K562 (cell line): Measurements from ENCODE around the gene PIH1D1. TPM values are rescaled to one million over a fixed set of nuclear protein-coding genes. Genes with fewer than 3 reads are reported as not detected.
"Not testable (repeated sequence)": the region's sequence is repeated elsewhere in the genome, so short reads cannot be mapped to it uniquely, and the experiment has no call there.

Experiments used
- ATAC-seq: fragments of 200-7000 bp; cut with Tn5 transposase; 3 replicates; pipeline ENCODE4 v1.9.1; 2020; ENCODE audit warnings: moderate library complexity
- BruUV-seq: library from RNA; stranded (reverse); fragments of 400-500 nt; replicated peaks from 2 replicates; lab custom pipeline; 2021; lab: Mats Ljungman, UMichigan
- CTCF ChIA-PET: fragments of 300-600 bp; formaldehyde crosslinking; extraction: SDS; loops from one replicate; lab custom pipeline; 2021; ENCODE audit warnings: low intra/inter-chr PET ratio; lab: Yijun Ruan, JAX
- POLR2A ChIA-PET: fragments of 300-600, 350-650 bp; sonication (Branson Sonifier 250); formaldehyde crosslinking; extraction: SDS; loops from one replicate; lab custom pipeline; 2021; ENCODE audit warnings: antibody characterized with exemption, inconsistent platforms; lab: Yijun Ruan, JAX
- DNase-seq, 4 experiments: peaks; one replicate each; pipeline versions ENCODE4 v3.0.0 to v3.0.0-alpha.2; 2011 to 2018; ENCODE audit warnings: low spot score in 3 of 4, mixed read lengths in 3 of 4; ENCODE audit errors: extremely low read depth in 1 of 4
- FAIRE-seq: peaks from 2 replicates; lab custom pipeline; 2011; peaks lifted over from hg19 to GRCh38; lab: Jason Lieb, UNC
- H2AFZ ChIP-seq: 2 replicates; pipeline ENCODE4 v1.6.0; 2011; ENCODE audit warnings: low read depth, low read length, control low read depth, inconsistent platforms
- H3K27ac ChIP-seq: fragments of 200-600 bp; 3 replicates; pipeline ENCODE4 v1.8.0; 2011; ENCODE audit warnings: low read depth, mild to moderate bottlenecking, control low read depth, inconsistent platforms, low read length, moderate library complexity, mixed read lengths; ENCODE audit errors: extremely low read depth
- H3K27me3 ChIP-seq, 2 experiments: fragments of 300-600 bp in 1 of 2; 2 replicates in 1 of 2; 3 replicates in 1 of 2; pipeline versions ENCODE4 v1.6.0 to v1.8.0; 2011; ENCODE audit warnings: inconsistent platforms in 2 of 2, low read length in 2 of 2, mild to moderate bottlenecking in 1 of 2, mixed read lengths in 1 of 2, moderate library complexity in 1 of 2; ENCODE audit not compliant: control insufficient read depth in 2 of 2, insufficient read depth in 2 of 2
- H3K36me3 ChIP-seq: fragments of 300-600 bp; 3 replicates; pipeline ENCODE4 v1.8.0; 2011; ENCODE audit warnings: mild to moderate bottlenecking, low read length, inconsistent platforms; ENCODE audit not compliant: control insufficient read depth, insufficient read depth
- H3K4me1 ChIP-seq, 2 experiments: fragments of 200-600 bp in 1 of 2; replicated peaks in 1 of 2; 2 replicates in 1 of 2; 3 replicates in 1 of 2; pipeline versions ENCODE4 v1.5.1 to v1.8.0; 2011; ENCODE audit warnings: inconsistent platforms in 2 of 2, low read length in 2 of 2, mild to moderate bottlenecking in 1 of 2, mixed read lengths in 1 of 2, moderate library complexity in 1 of 2; ENCODE audit not compliant: control insufficient read depth in 2 of 2, insufficient read depth in 2 of 2
- H3K4me2 ChIP-seq: 2 replicates; pipeline ENCODE4 v1.6.1; 2011; ENCODE audit warnings: low read length, control low read depth, inconsistent platforms, mixed read lengths; ENCODE audit not compliant: insufficient read depth
- H3K4me3 ChIP-seq: fragments of 200-600 bp; sonication (generic), shearing (Covaris generic); 2 replicates; pipeline ENCODE4 v1.5.1; 2016; ENCODE audit warnings: control low read depth, inconsistent platforms
- H3K79me2 ChIP-seq: fragments of 200-600 bp; 3 replicates; pipeline ENCODE4 v1.8.0; 2011; ENCODE audit warnings: low read length, inconsistent platforms; ENCODE audit not compliant: control insufficient read depth, insufficient read depth
- H3K9ac ChIP-seq, 2 experiments: 2 replicates each; pipeline versions ENCODE4 v1.6.0 to v1.6.1; 2011; ENCODE audit warnings: low read depth in 2 of 2, low read length in 2 of 2, control low read depth in 1 of 2, inconsistent platforms in 1 of 2, mild to moderate bottlenecking in 1 of 2, mixed read lengths in 1 of 2; ENCODE audit not compliant: insufficient read depth in 1 of 2
- H3K9me1 ChIP-seq: one replicate; pipeline ENCODE4 v1.6.0; 2011; ENCODE audit warnings: inconsistent platforms, mild to moderate bottlenecking, low read length, moderate library complexity; ENCODE audit not compliant: control insufficient read depth, insufficient read depth
- H3K9me3 ChIP-seq: replicated peaks from 2 replicates; pipeline ENCODE4 v1.5.1; 2011; ENCODE audit warnings: low read depth, low read length, inconsistent platforms; ENCODE audit not compliant: control insufficient read depth, insufficient read depth
- H4K20me1 ChIP-seq: replicated peaks from 2 replicates; pipeline ENCODE4 v1.6.1; 2011; ENCODE audit warnings: low read length, inconsistent platforms, mixed read lengths; ENCODE audit not compliant: control insufficient read depth, insufficient read depth
- ZNF512 ChIP-seq: IDR thresholded peaks from 2 replicates; pipeline ENCODE4 v1.6.1; 2016; ENCODE audit warnings: missing genetic modification characterization, missing compliant biosample characterization
- WGBS: fragments of 100-300 bp; shearing (Covaris generic); methylation state at CpG from one replicate; pipeline ENCODE4 v1.1.6; 2016; ENCODE audit warnings: low coverage, mixed read lengths; ENCODE audit not compliant: insufficient coverage; ENCODE audit errors: missing lambda C conversion rate; 5-methylcytosine and 5-hydroxymethylcytosine counted together
- in situ Hi-C: fragments of 300-500 bp; cut with MboI; formaldehyde crosslinking; loops from 4 replicates; pipeline ENCODE4 v1.15.0; 2018; ENCODE audit warnings: inconsistent platforms, mixed read lengths
- intact Hi-C: fragments of 100-400 bp; cut with micrococcal nuclease; formaldehyde crosslinking; loops from 2 replicates; pipeline ENCODE4 v1.14.2; 2022
- polyA plus RNA-seq, 8 experiments: library from polyadenylated mRNA; depleted of rRNA in 4 of 8; stranded (reverse) in 5 of 8; unstranded in 3 of 8; fragments of >200 nt; fragmentation: Nextera tagmentation in 2 of 8; fragmentation: Illumina TruSeq in 1 of 8; extraction: Ambion mirVana in 2 of 8; extraction: Trizol in 1 of 8; gene quantifications; 2 replicates each; pipeline versions ENCODE4 v1.2.1 to v1.2.3, GENCODE V29; 2011 to 2014; ENCODE audit warnings: inconsistent platforms in 1 of 8, missing spikeins in 1 of 8
- total RNA-seq, 7 experiments: library from RNA; depleted of rRNA in 6 of 7; stranded (reverse); fragments of >200 nt in 6 of 7; fragmentation: Illumina TruSeq in 2 of 7; extraction: Trizol in 2 of 7; gene quantifications; 2 replicates each; pipeline versions ENCODE4 v1.2.1 to v1.2.3, GENCODE V29; 2011 to 2021; ENCODE audit warnings: low replicate concordance in 1 of 7

Gene PIH1D1
- total and polyA plus RNA-seq, 9 of the 15 experiments (the other 6 are each of a cell fraction or from before 2014, with no cell fraction given) = 26.5 to 224 (median 137) TPM

- H3K27ac ChIP-seq, in situ Hi-C loops, DNase-seq, H3K9me3 ChIP-seq, H3K9ac ChIP-seq, FAIRE-seq, H4K20me1 ChIP-seq, H3K4me3 ChIP-seq, ATAC-seq, BruUV-seq, H3K9me1 ChIP-seq: not testable (repeated sequence)
- H3K4me2 ChIP-seq = peak overlapping the region; percentile 89
- intact Hi-C loops = loop anchor here (5.0 to 10.0 kb wide), 2 partner anchors 179 to 292 kb away; no protein-coding TSS in a partner anchor
- peak; percentile 76 for TF ChIP-seq ZNF512 (tag)
- H3K36me3 ChIP-seq = peaks cover 30% of the 10 kb centered on the region; the same call in 2 of the 3 replicates
- peaks cover 33 to 66% of the 10 kb centered on the region in 2 experiments for H3K4me1 ChIP-seq
- H2AFZ ChIP-seq = peak overlapping the region; percentile 99
- 60% methylated on average over 3 of the region's 5 CpGs for WGBS
- H3K27me3 ChIP-seq = peaks cover 7 to 16% of the 10 kb centered on the region in 2 experiments; a peak in 3 of 5 replicates
- peaks cover 12% of the 10 kb centered on the region for H3K79me2 ChIP-seq
- ChIA-PET CTCF (interaction anchor here (0.6 to 3.1 kb wide), 5 partner anchors 52 to 222 kb away, joined by 3 to 59 read pairs (median 4); partner anchors contain the start of genes DKKL1 and KASH5), POLR2A (interaction anchor here (0.6 to 1.7 kb wide), 2 partner anchors 9 to 199 kb away, joined by 3 to 5 read pairs; partner anchors contain the start of gene ALDH16A1)
Observed at GRCh38 chr19:49444100-49444700, 7.4 kb downstream of the PIH1D1 start.
